GM21723 (cell line): ENCODE results near the gene ANKRD33.
"Not testable (repeated sequence)": the region's sequence is repeated elsewhere in the genome, so short reads cannot be mapped to it uniquely, and the experiment has no call there.

Experiments used
- ATAC-seq: cut with Tn5 transposase; IDR thresholded peaks from one replicate; pipeline ENCODE4 v1.9.1; 2021; ENCODE audit warnings: mild to moderate bottlenecking, moderate library complexity; ENCODE audit not compliant: unreplicated experiment

ANKRD33 gene

DNA sequence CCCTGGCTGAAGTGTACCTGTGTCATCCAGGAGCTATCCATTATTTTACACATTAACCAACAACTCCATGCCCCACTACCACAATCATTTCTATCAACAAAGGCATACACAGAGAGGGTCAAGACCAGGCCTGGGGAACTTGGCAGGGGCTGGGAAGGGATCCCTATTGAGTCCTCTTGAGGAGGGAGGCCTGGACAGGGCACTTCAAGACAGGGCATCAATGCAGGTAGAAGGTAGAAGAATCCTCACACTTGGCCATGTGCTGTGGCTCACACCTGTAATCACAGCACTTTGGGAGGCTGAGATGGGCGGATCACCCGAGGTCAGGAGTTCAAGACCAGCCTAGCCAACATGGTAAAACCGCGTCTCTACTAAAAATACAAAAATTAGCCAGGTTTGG lies 13.4 kb upstream of the ANKRD33 start:
- no peak for ATAC-seq

DNA sequence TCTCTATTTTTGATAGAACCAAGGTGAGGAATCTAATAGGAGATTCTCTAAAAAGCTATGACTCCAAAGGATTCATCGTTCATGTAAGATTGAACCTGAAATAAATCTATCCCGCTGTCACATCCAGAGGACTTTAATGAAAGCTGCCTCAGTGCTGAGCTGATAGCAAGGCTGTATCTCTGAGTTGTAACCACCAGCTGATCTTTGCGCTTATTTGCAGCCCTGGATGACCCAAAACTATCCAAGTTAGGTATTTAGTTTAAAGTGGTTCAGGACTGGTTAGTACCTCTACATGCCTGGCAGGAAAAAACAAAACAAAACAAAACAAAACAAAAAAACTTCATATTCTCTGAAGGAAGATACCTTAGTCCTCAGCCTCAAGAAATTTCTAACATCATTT lies 8.8 kb upstream of the ANKRD33 start:
- no peak for ATAC-seq

DNA sequence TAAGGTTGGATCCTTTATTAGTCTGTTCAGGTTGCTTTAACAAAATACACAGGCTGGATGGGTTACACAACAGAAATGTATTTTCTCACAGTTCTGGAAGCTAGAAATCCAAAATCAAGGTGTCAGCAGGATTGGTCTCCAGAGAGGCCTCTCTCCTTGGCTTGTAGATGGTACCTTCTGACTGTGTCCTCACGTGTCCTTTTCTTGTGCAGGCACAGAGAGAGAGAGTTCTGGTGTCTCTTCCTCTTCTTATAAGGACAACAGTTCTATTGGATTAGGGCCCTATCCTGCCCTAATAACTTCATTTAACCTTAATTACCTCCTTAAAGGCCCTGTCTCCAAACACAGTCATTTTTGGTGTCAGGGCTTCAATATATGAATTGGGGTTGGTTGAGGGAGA lies 4.6 kb upstream of the ANKRD33 start:
- no peak for ATAC-seq

DNA sequence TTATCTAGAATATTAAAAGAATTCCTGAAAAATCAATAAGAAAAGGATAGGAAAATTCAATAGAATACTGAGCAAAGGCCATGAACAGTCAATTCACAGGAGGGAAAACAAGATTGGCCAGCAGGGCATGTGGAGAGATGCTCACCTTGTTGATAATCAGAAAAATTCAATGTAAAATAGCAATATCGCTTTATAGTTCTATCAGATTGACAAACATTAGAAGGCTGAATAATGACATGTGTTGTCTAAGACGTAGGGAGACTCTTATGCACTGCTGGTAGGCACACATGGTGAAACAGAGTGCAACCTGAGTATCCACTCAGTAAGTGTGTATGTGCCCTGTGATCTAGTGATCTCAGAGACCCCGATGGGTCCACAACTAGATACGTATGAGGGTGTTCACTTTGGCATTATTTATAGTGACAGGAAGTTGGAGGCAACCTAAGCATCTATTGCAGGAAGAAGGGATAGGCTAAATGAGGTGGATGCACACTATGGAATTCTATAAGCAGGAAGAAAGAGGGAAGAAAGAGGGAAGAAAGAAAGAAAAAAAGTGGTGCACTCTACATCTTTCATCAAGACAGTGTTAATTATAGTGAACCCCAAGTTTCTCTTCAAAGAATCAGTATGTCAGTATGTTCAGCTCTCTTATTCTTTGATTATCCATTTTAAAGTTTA lies 3.8 kb upstream of the ANKRD33 start:
- ATAC-seq: no peak

DNA sequence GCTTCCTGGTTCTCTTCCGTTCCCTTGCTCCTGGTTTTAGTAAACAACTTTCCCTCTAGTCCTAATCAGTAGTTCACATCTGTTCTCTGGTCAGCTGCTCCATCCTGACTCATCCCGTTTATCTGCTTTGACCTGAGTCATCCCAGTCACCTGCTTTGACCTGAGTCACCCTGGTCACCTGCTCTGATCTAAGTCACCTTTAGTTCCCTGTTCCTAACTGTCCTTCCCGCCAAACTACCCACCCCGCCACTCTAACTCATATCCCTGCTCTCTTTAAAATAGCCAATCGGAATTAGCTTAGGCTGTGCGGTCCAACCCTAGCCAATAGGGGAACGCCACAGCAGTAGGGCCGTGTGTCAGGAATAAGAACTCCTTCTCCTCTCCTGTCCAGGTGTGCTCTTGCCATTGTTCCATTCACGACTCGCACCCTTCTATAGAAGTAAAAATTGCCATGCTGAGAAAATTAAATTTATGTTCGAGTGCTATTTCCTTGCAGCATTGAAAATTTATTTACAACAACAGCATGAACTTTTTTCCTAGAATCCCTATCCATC lies 3.1 kb upstream of the ANKRD33 start:
- no peak for ATAC-seq

DNA sequence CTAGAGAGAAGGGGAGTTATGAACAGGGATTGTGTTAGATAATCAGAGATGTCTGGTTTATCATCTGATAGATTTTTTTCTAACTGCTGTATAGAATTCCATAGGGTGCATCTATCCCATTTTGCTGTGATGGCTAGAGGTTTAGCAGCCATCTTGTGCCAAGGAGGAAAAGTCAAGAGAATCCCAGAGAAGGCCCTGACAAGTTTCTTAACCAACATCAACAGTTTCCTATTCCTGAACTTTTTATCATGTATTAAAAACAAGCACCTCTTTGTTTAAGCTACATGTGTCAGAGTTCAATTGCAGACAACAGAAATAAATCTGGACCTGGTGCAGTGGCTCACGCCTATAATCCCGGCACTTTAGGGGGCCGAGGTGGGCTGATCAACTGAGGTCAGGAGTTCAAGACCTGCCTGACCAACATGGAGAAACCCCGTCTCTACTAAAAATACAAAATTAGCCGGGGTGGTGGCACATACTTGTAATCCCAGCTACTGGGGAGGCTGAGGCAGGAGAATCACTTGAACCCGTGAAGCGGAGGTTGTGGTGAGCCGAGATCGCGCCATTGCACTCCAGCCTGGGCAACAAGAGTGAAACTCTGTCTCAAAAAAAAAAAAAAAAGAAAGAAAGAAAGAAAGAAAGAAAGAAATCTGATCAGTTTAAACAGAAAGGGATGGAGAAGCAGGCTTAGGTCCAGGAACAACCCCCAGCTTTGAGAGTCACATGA lies 2.4 kb upstream of the ANKRD33 start:
- not testable (repeated sequence) for ATAC-seq

DNA sequence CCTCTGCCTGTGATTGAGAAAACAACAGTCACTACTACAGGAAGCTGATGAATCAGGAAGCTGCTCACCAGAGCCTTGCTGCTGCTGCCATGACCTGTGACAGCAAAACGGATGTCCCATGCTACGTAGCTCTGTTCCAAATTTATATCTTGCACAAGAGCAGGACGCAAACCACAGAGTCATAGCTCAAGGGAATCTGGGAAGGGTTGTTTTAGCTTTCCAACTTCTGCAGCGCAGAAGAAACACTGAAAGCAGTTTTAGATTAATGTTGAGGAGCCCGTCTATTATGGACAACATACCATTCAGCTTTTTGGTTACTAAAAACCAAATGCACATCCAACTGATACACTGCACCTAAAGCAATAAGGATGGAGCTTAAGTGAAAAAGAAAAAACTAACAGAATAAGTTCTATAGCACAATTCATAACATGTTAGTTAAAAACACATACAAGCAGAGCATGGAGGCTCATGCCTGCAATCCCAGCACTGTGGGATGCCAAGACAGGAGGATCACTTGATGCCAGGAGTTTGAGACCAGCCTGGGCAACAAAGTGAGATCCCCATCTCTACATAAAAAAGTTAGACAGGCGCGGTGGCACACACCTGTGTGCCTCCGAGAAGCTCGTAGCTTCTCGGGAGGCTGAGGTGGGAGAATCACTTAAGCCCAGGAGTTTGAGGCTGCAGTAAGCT lies 1.7 kb upstream of the ANKRD33 start:
- ATAC-seq: no peak

DNA sequence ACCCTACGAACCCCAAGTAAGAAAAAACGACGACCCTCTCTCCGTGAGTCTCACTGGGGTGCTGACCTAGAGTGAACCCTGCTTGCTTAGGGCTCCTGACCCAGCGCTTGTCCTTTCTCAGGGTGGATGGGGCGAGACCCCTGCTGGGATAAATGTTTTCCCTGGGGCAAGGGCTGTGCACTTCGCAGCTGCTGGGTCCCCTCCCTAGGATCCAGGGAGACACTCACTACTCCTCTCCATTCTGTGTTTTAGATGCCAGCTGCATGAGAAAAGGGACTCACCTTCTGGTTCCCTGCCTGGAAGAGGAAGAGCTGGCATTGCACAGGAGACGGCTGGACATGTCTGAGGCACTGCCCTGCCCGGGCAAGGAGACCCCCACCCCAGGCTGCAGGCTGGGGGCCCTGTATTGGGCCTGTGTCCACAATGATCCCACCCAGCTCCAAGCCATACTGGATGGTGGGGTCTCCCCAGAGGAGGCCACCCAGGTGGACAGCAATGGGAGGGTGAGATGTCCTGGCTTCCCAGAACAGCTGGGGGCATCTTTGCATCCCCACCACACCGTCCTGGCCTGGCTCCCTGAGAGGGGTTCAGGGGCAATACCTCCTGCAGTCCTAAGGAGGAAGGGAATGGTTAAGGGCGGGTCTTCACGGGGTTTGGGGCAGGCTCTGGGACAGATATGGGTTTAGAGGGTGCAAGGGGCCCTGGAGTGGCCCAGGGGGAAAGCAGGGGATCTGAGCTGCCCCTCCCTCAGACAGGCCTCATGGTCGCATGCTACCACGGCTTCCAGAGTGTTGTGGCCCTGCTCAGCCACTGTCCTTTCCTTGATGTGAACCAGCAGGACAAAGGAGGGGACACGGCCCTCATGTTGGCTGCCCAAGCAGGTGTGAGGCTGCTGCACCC lies 663 bp downstream of the ANKRD33 start:
- ATAC-seq: no peak

DNA sequence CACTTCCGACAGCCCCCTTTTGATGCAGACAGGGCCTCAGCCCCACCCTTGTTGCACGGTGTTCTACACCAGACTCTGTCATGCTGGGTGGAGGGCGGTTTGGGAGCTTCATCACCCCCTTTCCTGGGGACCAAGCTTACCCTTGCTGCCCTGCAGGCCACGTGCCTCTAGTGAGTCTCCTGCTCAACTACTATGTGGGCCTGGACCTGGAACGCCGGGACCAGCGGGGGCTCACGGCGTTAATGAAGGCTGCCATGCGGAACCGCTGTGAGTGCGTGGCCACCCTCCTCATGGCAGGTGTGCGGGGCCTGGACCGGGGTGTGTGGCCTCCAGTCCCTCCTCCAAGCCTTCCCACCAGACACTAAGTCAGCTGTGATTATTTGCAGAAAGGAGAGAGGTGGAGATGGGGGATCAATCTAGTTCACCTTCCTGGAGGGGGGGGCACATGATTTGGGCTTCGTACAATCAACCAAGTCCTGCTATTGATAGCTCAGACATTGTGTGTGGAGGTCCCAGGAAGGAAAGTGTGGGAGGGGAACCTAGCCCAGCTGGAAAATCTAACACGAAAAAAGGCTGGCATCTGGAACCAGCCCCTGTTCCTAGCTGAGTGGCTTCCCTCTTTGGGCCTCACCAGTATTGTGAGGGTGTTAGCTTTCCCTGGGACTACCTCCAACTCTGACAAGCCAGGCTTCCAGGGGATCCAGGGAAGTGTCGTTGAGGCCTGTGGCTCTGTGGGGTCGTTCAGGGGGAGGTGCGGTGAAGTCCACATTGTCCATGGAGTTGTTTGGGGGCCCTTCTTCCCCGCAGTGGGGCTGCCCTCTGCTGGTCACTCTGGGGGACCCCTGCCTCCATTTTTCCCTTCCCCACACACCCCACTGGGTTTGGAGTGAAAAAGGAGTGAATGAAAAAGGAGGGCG lies 1.6 kb downstream of the ANKRD33 start:
- no peak for ATAC-seq

DNA sequence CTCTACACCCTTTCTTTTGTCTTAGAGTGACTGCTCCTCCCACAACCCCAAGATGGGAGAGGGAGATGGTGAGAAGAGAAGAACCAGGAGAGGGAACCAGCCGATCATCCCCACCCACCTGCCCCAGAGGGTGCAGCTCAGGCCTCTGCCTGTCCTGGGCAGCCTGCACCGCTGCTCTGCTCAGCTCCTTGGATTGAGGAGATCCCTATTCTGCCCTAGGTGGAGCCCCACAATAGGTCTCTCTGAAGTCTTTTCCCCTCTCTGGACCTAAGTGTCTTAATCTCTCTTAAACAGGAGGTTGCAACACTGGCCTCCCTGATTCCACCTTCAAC lies 2.2 kb downstream of the ANKRD33 start:
- no peak for ATAC-seq

DNA sequence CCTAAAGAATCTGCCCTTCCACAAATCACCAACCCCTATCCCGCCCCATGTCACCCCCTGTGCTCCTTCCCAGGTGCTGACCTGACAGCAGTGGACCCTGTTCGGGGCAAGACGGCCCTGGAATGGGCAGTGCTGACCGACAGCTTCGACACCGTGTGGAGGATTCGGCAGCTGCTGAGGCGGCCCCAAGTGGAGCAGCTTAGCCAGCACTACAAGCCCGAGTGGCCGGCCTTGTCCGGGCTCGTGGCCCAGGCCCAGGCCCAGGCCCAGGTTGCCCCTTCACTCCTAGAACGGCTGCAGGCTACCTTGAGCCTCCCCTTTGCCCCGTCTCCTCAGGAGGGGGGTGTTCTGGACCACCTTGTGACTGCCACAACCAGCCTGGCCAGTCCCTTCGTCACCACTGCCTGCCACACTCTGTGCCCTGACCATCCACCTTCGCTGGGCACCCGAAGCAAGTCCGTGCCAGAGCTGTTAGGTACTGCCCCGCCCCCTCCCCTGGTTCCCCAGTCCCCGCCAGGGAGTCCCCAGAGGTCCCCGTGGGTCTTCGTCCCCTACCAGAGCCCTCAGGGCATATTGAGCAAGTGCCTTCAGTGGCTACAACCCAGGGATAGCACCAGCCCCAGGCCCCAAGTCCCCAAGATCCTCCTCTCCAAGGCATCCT lies 2.7 kb downstream of the ANKRD33 start:
- no peak for ATAC-seq

DNA sequence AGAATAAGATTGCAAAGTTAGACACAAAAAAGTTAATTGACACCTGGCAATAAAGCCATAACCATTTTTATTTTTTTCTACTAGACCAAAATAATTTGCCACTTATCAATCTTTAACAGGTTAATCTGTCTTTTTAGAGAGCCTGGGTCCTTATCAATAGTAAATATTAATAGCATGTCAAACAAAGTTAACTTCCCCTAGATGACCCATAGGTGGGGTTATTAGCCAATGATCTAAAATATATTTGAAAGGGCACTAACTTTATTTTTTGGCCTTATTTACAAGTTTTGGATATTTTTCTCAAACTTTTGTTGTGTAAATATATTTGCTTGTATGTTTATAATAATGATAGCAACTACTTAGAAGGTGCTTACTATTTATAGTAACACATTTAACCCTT lies 3.9 kb downstream of the ANKRD33 start:
- no peak for ATAC-seq

DNA sequence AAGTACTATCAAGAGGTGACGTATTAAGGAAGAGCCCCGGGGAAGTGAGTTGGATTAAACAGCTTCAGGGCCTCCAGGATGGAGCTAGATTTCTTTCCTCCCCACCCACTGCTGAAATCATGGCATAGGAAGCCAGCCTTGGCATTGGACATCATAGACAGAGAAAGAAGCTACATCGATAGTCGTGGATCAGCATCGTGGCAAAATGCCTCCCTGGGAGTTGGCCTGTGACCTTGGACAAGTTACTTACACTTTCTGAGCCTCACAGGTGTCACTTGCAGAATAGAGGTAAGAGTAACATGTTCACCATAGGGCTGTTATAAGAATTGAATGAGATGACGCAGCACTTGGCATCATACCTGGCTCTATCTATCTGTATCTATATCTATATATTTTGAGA lies 5.9 kb downstream of the ANKRD33 start:
- no peak for ATAC-seq

DNA sequence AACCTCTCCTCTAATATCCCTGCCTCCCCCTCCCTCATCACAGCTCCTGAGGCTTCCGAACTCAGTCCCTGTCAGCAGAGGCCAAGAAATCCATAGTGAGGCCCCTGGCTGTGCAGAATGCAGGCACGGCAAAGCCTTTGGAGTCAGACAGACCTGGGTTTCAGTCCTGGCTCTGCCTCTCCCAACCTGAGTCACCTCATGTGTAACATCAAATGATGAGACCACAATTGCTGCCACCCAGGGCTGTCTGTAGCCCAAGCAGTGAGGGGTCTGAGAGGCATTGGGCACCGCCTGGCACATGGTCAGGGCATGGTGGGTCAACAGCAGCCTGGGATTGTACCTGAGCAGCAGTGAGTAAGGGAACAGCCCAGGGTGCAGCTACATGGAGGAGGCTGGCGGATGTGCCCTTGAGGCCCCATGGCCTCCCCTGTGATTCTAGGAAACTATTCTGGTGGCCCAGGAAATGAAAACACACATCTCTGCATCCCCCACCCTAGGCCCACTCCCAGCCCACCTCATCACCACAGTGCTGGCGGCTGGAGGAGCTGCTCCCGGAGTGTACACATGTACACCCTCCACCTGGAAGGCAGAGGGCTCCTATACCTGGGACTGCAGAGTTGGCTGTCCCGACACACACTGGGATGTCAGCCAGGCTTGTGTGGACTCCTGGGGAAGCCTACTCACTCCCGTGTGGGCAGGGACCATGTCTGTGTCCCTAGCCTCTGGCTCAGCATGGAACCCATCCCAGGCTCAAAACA lies 7.7 kb downstream of the ANKRD33 start:
- no peak for ATAC-seq

DNA sequence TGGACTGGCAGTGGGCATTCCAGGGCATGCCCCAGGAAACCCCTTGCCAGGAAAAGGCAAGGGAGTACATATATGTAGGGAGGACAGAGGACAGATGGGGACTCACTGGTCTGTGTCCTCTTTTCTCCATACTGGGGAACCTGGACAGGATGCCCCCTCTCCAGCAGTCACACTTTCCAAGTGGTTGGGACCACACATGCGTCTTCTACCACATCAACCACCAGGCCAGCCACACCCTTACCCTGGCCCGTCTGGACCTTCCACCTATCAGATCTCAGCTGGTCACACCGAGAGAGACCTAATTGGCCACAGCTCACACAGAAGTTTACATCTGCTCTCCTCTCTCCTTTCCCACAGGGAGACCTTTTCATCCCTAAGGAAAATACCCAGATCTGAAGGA lies 8.3 kb downstream of the ANKRD33 start:
- no peak for ATAC-seq

DNA sequence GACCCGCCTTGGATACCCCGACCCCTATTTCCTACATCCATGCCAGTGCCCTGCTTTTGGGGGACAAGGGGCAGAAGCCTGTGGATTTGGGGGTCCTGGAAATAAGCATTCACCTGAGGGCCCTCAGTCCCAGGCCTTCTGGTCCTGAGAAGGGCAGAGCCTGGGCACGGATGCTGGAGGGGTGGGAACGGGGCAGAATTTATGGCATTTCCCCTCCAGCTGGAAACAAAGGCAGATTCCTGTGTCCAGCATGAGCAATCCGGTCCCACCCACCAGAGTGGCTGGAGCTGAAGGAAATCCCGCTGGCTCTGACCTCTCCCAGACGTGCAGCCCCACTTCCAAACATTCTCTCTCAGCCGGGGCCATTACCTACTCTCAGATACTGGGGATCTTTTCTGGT lies 9.3 kb downstream of the ANKRD33 start:
- no peak for ATAC-seq

DNA sequence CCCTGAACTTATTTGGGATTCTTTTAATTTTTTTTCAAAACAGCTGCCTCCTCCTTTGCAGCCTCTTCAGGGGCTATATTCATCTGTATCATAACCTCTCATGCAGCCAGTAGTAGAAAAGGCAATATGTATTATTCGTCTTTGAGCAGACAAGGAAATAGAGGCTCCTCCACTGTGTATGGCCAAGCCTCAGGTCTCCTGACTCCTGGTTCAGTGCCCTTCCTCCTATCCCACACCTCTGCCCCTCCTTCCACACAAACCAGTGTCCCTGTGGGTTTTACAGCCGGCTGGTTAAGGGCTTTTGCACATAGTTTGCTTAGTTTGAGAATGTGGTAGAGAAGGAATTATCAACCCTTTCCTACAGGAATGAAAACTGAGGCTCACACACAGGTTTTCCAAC lies 10.6 kb downstream of the ANKRD33 start:
- ATAC-seq: no peak

DNA sequence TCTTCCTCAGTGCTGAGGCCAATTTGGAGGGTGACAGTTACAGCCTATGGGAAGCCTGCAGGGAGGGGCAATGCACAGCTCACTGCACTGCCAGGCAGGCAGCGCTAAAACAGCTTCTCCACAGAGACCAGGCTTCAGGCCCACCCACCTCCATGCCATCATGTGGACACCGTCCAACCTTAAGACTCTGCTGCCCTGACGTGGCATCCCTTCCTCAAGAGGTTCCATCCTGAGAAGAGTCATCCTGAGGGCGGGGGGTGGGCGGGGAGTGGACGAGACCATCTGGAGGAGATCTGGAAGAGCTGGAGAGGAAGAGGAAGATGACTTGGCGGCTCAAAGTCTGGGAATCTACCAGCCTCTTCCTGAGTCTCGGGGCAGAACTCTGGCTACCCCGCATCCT lies 11.0 kb downstream of the ANKRD33 start:
- ATAC-seq: no peak
